GM12878 (cell line): ENCODE results near the gene ABCC1. TPM values are rescaled to one million over a fixed set of nuclear protein-coding genes. Genes with fewer than 3 reads are reported as not detected.

ENCODE experiments used
- ATAC-seq: fragments of 200-7000 bp; cut with Tn5 transposase; 3 replicates; pipeline ENCODE4 v1.9.1; 2020; ENCODE audit warnings: mild to moderate bottlenecking, moderate library complexity
- BruUV-seq: library from RNA; stranded (reverse); fragments of 400-500 nt; replicated peaks from 2 replicates; lab custom pipeline; 2021; lab: Mats Ljungman, UMichigan
- CTCF ChIA-PET: fragments of 300-600 bp; sonication (Branson Sonifier 250); formaldehyde crosslinking; extraction: SDS; loops from one replicate; lab custom pipeline; 2021; ENCODE audit warnings: inconsistent platforms; lab: Yijun Ruan, JAX
- POLR2A ChIA-PET: fragments of 350-600 bp; formaldehyde crosslinking; extraction: SDS; loops from one replicate; lab custom pipeline; 2021; ENCODE audit warnings: inconsistent platforms; lab: Charles Lee
- RAD21 ChIA-PET: fragments of 300-600 bp; sonication (Branson Sonifier 250); formaldehyde crosslinking; loops from one replicate; lab custom pipeline; 2023; ENCODE audit warnings: antibody characterized with exemption; ENCODE audit not compliant: unreplicated experiment; lab: Charles Lee
- SMC1A ChIA-PET: fragments of 300-600 bp; sonication (Branson Sonifier 250); formaldehyde crosslinking; loops from one replicate; lab custom pipeline; 2023; ENCODE audit not compliant: unreplicated experiment, uncharacterized antibody; lab: Charles Lee
- DNase-seq: peaks from one replicate; pipeline ENCODE4 v3.0.0-alpha.2; 2011; ENCODE audit warnings: low read depth, low spot score
- FAIRE-seq: peaks from 3 replicates; lab custom pipeline; 2011; peaks lifted over from hg19 to GRCh38; lab: Jason Lieb, UNC
- H2AFZ ChIP-seq: 2 replicates; pipeline ENCODE4 v1.6.0; 2011; ENCODE audit warnings: low read depth, low read length, control low read depth; ENCODE audit not compliant: control insufficient read depth
- H3K27ac ChIP-seq: 2 replicates; pipeline ENCODE4 v1.5.1; 2011; ENCODE audit warnings: control low read depth; ENCODE audit not compliant: control insufficient read depth, insufficient read depth
- H3K27me3 ChIP-seq, 2 experiments: replicated peaks in 1 of 2; 2 replicates each; pipeline versions ENCODE4 v1.6.0 to v1.6.1; 2011; ENCODE audit warnings: low read length in 1 of 2; ENCODE audit not compliant: control insufficient read depth in 2 of 2, insufficient read depth in 2 of 2
- H3K36me3 ChIP-seq, 2 experiments: 2 replicates each; pipeline ENCODE4 v1.5.1; 2011; ENCODE audit warnings: low read length in 1 of 2; ENCODE audit not compliant: control insufficient read depth in 2 of 2, insufficient read depth in 2 of 2
- H3K4me1 ChIP-seq: 2 replicates; pipeline ENCODE4 v1.6.1; 2011; ENCODE audit warnings: mild to moderate bottlenecking, low read length, moderate library complexity, mixed read lengths; ENCODE audit not compliant: control insufficient read depth, insufficient read depth
- H3K4me2 ChIP-seq: 2 replicates; pipeline ENCODE4 v1.6.0; 2011; ENCODE audit warnings: control low read depth; ENCODE audit not compliant: control insufficient read depth, insufficient read depth
- H3K4me3 ChIP-seq: fragments of 200-600 bp; sonication (generic); 2 replicates; pipeline ENCODE4 v1.5.1; 2016
- H3K79me2 ChIP-seq: 2 replicates; pipeline ENCODE4 v1.6.0; 2011; ENCODE audit warnings: low read length; ENCODE audit not compliant: control insufficient read depth, insufficient read depth
- H3K9ac ChIP-seq: 2 replicates; pipeline ENCODE4 v1.8.0; 2011; ENCODE audit warnings: low read length, control low read depth, mixed read lengths; ENCODE audit not compliant: control insufficient read depth, insufficient read depth
- H3K9me3 ChIP-seq: replicated peaks from 3 replicates; pipeline ENCODE4 v1.5.1; 2011; ENCODE audit warnings: mild to moderate bottlenecking, low read length; ENCODE audit not compliant: control insufficient read depth, insufficient read depth
- H4K20me1 ChIP-seq: 2 replicates; pipeline ENCODE4 v1.6.0; 2011; ENCODE audit not compliant: control insufficient read depth, insufficient read depth
- BHLHE40 ChIP-seq, 2 experiments: fragments of 450-650 bp in 1 of 2; IDR thresholded peaks; 2 replicates each; pipeline ENCODE4 v1.6.1; 2011 to 2017; ENCODE audit warnings: low read depth in 2 of 2, borderline replicate concordance in 1 of 2, improper control_type of control experiment in 1 of 2, low read length in 1 of 2, mild to moderate bottlenecking in 1 of 2
- FOXM1 ChIP-seq: IDR thresholded peaks from 2 replicates; pipeline ENCODE4 v1.6.1; 2012; ENCODE audit warnings: low read depth, mild to moderate bottlenecking, inconsistent platforms, low read length, moderate library complexity
- HDAC6 ChIP-seq: fragments of 200-600 bp; sonication (generic); IDR thresholded peaks from one replicate; pipeline ENCODE4 v1.8.0; 2017; ENCODE audit warnings: antibody characterized with exemption; ENCODE audit not compliant: unreplicated experiment
- MEF2A ChIP-seq: IDR thresholded peaks from 2 replicates; pipeline ENCODE4 v1.6.1; 2011; ENCODE audit warnings: low read depth, mild to moderate bottlenecking, low read length, moderate library complexity; ENCODE audit not compliant: insufficient read depth
- RAD51 ChIP-seq: fragments of 450-650 bp; IDR thresholded peaks from 2 replicates; pipeline ENCODE4 v1.6.1; 2016; ENCODE audit warnings: moderate library complexity, mild to moderate bottlenecking, inconsistent platforms
- SMC3 ChIP-seq: IDR thresholded peaks from 2 replicates; pipeline ENCODE4 v1.6.1; 2011; ENCODE audit warnings: low read length, improper control_type of control experiment, borderline replicate concordance
- SRF ChIP-seq, 2 experiments: IDR thresholded peaks; 2 replicates each; pipeline ENCODE4 v1.6.1; 2011; ENCODE audit warnings: low read depth in 2 of 2, low read length in 2 of 2, mild to moderate bottlenecking in 1 of 2, moderate library complexity in 1 of 2
- ZSCAN29 ChIP-seq: fragments of 450-650 bp; IDR thresholded peaks from 2 replicates; pipeline ENCODE4 v1.6.1; 2017; ENCODE audit warnings: mild to moderate bottlenecking, moderate library complexity
- WGBS: methylation state at CpG from one replicate; pipeline ENCODE4 v1.1.6; 2016; ENCODE audit warnings: low lambda C conversion rate; ENCODE audit not compliant: insufficient replicate concordance, insufficient coverage; ENCODE audit errors: missing lambda C conversion rate; 5-methylcytosine and 5-hydroxymethylcytosine counted together
- in situ Hi-C: fragments of 300-500 bp; cut with MboI; formaldehyde crosslinking; loops from 9 replicates; pipeline ENCODE4 v1.14.3; 2018; ENCODE audit warnings: mixed read lengths
- intact Hi-C: fragments of 100-400 bp; cut with micrococcal nuclease; formaldehyde crosslinking; loops from one replicate; pipeline ENCODE4 v1.14.2; 2022; ENCODE audit not compliant: unreplicated experiment
- polyA plus RNA-seq, 11 experiments: library from polyadenylated mRNA; depleted of rRNA in 4 of 11; unstranded in 6 of 11; stranded (reverse) in 5 of 11; fragments of >200 nt; fragmentation: Nextera tagmentation in 4 of 11; fragmentation: Illumina TruSeq in 1 of 11; extraction: Ambion mirVana in 4 of 11; extraction: Trizol in 1 of 11; gene quantifications; 1 replicate in 1 of 11; 2 replicates in 10 of 11; pipeline versions ENCODE4 v1.2.1 to v1.2.3, GENCODE V29; 2011 to 2016; ENCODE audit warnings: inconsistent platforms in 2 of 11, missing spikeins in 2 of 11, low read depth in 1 of 11
- total RNA-seq, 4 experiments: library from RNA; depleted of rRNA in 3 of 4; stranded (reverse); fragments of >200 nt in 3 of 4; fragmentation: Illumina TruSeq in 1 of 4; extraction: Trizol in 1 of 4; gene quantifications; 2 replicates each; pipeline versions ENCODE4 v1.2.1 to v1.2.3, GENCODE V29; 2013 to 2021
- TF ChIP-seq, protein P1 (sequence below): fragments of 450-650 bp; IDR thresholded peaks from 2 replicates; pipeline ENCODE4 v1.6.1; 2018; ENCODE audit warnings: borderline replicate concordance, mild to moderate bottlenecking; ENCODE audit not compliant: partially characterized antibody
- TF ChIP-seq, protein P2 (sequence below): fragments of 450-650 bp; conservative IDR thresholded peaks from 2 replicates; pipeline ENCODE4 v1.6.1; 2017; ENCODE audit warnings: mild to moderate bottlenecking, moderate library complexity
- TF ChIP-seq, protein P3 (sequence below): IDR thresholded peaks from 2 replicates; pipeline ENCODE4 v1.6.1; 2012; ENCODE audit warnings: low read depth, low read length, improper control_type of control experiment
- TF ChIP-seq, protein P4 (sequence below): fragments of 150-350 bp; IDR thresholded peaks from 2 replicates; pipeline ENCODE4 v1.6.1; 2014; ENCODE audit warnings: mild to moderate bottlenecking, low read depth, low read length

The ABCC1 gene
- total and polyA plus RNA-seq, 10 of the 15 experiments (the other 5 are each of a cell fraction or from before 2014, with no cell fraction given): 3.2 to 44.6 (median 14.5) TPM

DNA sequence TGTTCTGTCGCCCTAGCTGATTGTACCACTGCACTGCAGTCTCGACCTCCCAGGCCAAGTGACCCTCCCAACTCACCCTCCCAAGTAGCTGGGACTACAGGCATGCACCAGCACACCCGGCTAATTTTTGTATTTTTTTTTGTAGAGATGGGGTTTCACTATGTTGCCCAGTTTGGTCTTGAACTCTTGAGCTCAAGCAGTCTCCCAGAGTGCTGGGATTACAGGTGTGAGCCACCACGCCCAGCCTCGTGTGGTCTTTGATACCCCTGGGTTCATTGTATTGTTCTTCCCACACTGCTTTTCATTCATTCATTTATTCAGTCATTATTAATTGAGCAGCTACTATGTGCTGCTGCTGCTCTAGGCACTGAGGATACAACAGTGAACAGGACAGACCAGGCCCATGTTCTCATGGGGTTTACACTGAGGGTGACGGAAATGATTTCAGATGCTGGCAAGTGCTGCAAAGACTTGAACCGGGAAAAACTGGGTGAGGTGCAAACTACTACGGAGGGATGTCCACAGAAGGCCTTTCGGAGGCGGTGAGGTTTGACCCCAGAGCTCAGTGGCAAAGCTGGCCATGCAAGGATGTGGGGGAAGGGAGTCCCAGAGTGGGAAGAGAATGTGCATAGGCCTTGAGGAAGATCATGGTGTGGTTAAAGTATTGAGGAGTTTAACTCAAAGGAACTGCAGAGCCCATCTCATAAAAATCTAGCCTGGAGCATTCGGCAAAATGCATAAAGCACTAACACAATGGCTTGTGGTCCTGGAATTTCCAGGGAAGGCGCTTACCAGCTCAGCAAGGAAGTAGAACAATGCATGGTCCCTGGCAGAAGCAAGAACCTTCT is 10.9 kb downstream of the ABCC1 start (continued):
- TF ChIP-seq, protein P1, sequence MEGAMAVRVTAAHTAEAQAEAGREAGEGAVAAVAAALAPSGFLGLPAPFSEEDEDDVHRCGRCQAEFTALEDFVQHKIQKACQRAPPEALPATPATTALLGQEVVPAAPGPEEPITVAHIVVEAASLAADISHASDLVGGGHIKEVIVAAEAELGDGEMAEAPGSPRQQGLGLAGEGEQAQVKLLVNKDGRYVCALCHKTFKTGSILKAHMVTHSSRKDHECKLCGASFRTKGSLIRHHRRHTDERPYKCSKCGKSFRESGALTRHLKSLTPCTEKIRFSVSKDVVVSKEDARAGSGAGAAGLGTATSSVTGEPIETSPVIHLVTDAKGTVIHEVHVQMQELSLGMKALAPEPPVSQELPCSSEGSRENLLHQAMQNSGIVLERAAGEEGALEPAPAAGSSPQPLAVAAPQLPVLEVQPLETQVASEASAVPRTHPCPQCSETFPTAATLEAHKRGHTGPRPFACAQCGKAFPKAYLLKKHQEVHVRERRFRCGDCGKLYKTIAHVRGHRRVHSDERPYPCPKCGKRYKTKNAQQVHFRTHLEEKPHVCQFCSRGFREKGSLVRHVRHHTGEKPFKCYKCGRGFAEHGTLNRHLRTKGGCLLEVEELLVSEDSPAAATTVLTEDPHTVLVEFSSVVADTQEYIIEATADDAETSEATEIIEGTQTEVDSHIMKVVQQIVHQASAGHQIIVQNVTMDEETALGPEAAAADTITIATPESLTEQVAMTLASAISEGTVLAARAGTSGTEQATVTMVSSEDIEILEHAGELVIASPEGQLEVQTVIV: no peak

DNA sequence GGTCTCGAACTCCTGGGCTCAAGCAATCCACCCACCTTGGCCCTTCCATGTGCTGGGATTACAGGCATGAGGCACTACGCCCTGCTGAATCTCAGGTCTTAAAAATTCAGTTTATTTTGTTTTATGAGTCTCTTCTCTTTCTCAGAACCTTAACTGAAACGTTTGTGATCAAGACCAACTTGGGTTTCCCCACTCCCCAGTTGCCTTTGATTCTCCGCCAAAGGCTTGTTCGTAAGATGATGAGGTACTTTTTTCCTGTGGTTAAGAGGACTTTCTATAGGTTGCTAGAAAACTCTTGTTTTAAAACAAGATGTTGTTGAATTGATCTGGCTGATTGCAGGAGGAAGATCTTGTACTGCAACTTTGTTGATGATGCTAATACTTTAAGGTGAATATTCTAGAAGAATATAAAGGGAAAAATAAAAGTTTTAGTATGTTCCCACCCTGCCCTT is 11.7 kb downstream of the ABCC1 start:
- H3K79me2 ChIP-seq: peaks cover 81% of the 10 kb centered on the region
- in situ Hi-C loops: no loop called here
- intact Hi-C loops: no loop called here
- ChIA-PET SMC1A (interaction anchor here (1.2 to 3.3 kb wide), 2 partner anchors 10 to 48 kb away, joined by 7 to 40 read pairs; no protein-coding TSS in a partner anchor), CTCF (no interaction called here), RAD21 (interaction anchor here (0.9 kb wide), 1 partner anchor 49 kb away, joined by 3 read pairs; no protein-coding TSS in a partner anchor), POLR2A (interaction anchor here (1.0 to 2.8 kb wide), 4 partner anchors 10 to 72 kb away, joined by 3 to 21 read pairs (median 4); no protein-coding TSS in a partner anchor)
- peak; percentile 65 for FAIRE-seq
- H4K20me1 ChIP-seq: no peaks in the 10 kb centered on the region
- H3K27ac ChIP-seq: peak overlapping the region; percentile 85
- peak overlapping the region; percentile 63; the same call in 1 of the 2 replicates for H3K4me3 ChIP-seq
- ATAC-seq: peak; percentile 93
- H3K9me3 ChIP-seq: peaks cover 15% of the 10 kb centered on the region; the same call in 2 of the 3 replicates
- H3K4me2 ChIP-seq: peak overlapping the region; percentile 78
- BruUV-seq: TSS peak; percentile 20
- peaks cover 2 to 3% of the 10 kb centered on the region in 2 experiments; a peak in 2 of 4 replicates for H3K36me3 ChIP-seq
- H2AFZ ChIP-seq: no peak overlapping the region
- H3K9ac ChIP-seq: peak overlapping the region; percentile 42; the same call in 1 of the 2 replicates
- peaks cover 22% of the 10 kb centered on the region for H3K4me1 ChIP-seq
- H3K27me3 ChIP-seq: no peaks in the 10 kb centered on the region
- DNase-seq: peak; percentile 90
- WGBS: 1% methylated on average over 4 of the region's 5 CpGs
- TF ChIP-seq FOXM1 (peak; percentile 68; the same call in 1 of the 2 replicates), MEF2A (no peak), ZSCAN29 (no peak), SMC3 (no peak), BHLHE40 (IDR thresholded peaks at IDR 0.05; ENCODE audit: borderline replicate concordance in 1 of 2, low read depth in 2 of 2, low read length in 1 of 2) (no peak), RAD51 (no peak), HDAC6 (no peak), SRF (IDR thresholded peaks at IDR 0.05; ENCODE audit: low read depth in 2 of 2, low read length in 2 of 2) (no peak)
- TF ChIP-seq, protein P2, sequence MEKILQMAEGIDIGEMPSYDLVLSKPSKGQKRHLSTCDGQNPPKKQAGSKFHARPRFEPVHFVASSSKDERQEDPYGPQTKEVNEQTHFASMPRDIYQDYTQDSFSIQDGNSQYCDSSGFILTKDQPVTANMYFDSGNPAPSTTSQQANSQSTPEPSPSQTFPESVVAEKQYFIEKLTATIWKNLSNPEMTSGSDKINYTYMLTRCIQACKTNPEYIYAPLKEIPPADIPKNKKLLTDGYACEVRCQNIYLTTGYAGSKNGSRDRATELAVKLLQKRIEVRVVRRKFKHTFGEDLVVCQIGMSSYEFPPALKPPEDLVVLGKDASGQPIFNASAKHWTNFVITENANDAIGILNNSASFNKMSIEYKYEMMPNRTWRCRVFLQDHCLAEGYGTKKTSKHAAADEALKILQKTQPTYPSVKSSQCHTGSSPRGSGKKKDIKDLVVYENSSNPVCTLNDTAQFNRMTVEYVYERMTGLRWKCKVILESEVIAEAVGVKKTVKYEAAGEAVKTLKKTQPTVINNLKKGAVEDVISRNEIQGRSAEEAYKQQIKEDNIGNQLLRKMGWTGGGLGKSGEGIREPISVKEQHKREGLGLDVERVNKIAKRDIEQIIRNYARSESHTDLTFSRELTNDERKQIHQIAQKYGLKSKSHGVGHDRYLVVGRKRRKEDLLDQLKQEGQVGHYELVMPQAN: no peak
- TF ChIP-seq, protein P3, sequence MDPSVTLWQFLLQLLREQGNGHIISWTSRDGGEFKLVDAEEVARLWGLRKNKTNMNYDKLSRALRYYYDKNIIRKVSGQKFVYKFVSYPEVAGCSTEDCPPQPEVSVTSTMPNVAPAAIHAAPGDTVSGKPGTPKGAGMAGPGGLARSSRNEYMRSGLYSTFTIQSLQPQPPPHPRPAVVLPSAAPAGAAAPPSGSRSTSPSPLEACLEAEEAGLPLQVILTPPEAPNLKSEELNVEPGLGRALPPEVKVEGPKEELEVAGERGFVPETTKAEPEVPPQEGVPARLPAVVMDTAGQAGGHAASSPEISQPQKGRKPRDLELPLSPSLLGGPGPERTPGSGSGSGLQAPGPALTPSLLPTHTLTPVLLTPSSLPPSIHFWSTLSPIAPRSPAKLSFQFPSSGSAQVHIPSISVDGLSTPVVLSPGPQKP: no peak
- TF ChIP-seq, protein P4, sequence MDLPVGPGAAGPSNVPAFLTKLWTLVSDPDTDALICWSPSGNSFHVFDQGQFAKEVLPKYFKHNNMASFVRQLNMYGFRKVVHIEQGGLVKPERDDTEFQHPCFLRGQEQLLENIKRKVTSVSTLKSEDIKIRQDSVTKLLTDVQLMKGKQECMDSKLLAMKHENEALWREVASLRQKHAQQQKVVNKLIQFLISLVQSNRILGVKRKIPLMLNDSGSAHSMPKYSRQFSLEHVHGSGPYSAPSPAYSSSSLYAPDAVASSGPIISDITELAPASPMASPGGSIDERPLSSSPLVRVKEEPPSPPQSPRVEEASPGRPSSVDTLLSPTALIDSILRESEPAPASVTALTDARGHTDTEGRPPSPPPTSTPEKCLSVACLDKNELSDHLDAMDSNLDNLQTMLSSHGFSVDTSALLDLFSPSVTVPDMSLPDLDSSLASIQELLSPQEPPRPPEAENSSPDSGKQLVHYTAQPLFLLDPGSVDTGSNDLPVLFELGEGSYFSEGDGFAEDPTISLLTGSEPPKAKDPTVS: peak; percentile 88
